ENCODE measurements around the gene LOXL4. TPM values are rescaled to one million over a fixed set of nuclear protein-coding genes. Genes with fewer than 3 reads are reported as not detected.

The LOXL4 gene
- total and polyA plus RNA-seq, 2 donors (not counting 1 experiment from before 2014, with no cell fraction given), result 0.12 TPM; not detected in 1

DNA sequence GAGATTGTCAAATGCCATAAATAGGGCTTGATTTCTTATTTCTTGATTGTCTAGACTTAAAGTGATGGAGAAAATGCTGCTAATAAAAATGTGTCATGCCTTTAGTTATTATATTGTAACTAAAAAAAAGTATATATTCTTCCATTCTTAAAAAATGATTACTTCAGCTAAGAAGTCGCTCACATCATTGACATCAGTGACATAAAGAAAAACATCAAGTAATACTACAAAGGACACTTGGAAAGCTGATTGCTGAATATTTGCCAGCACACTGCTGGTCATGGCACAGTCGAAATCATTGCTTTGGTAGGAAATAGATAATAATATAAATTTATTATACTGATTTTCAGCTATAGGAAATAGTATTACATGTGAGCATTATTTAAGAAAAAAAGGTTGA is 62.6 kb downstream of the LOXL4 start:
- Histone ChIP-seq H3K9me3 (ENCODE audit: control extremely low read depth in 1 of 3, control insufficient read depth in 2 of 3, insufficient read depth in 1 of 3, low read length in 2 of 3) (no peaks in the 10 kb centered on the region), H3K36me3 (replicated peaks in 1 of 2; ENCODE audit: control extremely low read depth in 1 of 2, control insufficient read depth in 1 of 2, extremely low read depth in 1 of 2, insufficient read depth in 2 of 2, low read length in 1 of 2) (peaks cover 6 to 17% of the 10 kb centered on the region in 2 experiments), H3K4me3 (ENCODE audit: control extremely low read depth in 1 of 5, extremely low read depth in 1 of 5, insufficient read depth in 1 of 5, low read depth in 2 of 5, low read length in 4 of 5) (no peak overlapping the region), H3K27ac (ENCODE audit: low read length in 2 of 2) (no peak overlapping the region), H3K27me3 (replicated peaks in 1 of 4; ENCODE audit: control extremely low read depth in 1 of 4, control insufficient read depth in 3 of 4, insufficient read depth in 4 of 4, low read length in 3 of 4) (no peaks in the 10 kb centered on the region), H3K4me1 (ENCODE audit: control insufficient read depth in 2 of 2, insufficient read depth in 2 of 2, low read length in 2 of 2) (no peaks in the 10 kb centered on the region), H2AFZ (ENCODE audit: insufficient read depth, low read depth, low read length, poor library complexity, severe bottlenecking) (no peak overlapping the region), H3K79me2 (ENCODE audit: control insufficient read depth, insufficient read depth, low read length) (peaks cover 16% of the 10 kb centered on the region), H3K4me2 (replicated peaks; ENCODE audit: low read depth, low read length, poor library complexity, severe bottlenecking) (no peak overlapping the region), H3K9ac (ENCODE audit: low read length) (no peak overlapping the region), H4K20me1 (ENCODE audit: control insufficient read depth, insufficient read depth, low read length, poor library complexity, severe bottlenecking) (peaks cover 2% of the 10 kb centered on the region)
- ChIA-PET CTCF (interaction anchor here (0.7 to 1.1 kb wide), 2 partner anchors 10 to 74 kb away, joined by 3 to 4 read pairs; no protein-coding TSS in a partner anchor), POLR2A (no interaction called here)
- ATAC-seq (ENCODE audit: low read depth), result no peak
- TF ChIP-seq, protein P1, sequence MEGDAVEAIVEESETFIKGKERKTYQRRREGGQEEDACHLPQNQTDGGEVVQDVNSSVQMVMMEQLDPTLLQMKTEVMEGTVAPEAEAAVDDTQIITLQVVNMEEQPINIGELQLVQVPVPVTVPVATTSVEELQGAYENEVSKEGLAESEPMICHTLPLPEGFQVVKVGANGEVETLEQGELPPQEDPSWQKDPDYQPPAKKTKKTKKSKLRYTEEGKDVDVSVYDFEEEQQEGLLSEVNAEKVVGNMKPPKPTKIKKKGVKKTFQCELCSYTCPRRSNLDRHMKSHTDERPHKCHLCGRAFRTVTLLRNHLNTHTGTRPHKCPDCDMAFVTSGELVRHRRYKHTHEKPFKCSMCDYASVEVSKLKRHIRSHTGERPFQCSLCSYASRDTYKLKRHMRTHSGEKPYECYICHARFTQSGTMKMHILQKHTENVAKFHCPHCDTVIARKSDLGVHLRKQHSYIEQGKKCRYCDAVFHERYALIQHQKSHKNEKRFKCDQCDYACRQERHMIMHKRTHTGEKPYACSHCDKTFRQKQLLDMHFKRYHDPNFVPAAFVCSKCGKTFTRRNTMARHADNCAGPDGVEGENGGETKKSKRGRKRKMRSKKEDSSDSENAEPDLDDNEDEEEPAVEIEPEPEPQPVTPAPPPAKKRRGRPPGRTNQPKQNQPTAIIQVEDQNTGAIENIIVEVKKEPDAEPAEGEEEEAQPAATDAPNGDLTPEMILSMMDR (IDR thresholded peaks at IDR 0.05), result no peak
- no peak for TF ChIP-seq EZH2 (IDR thresholded peaks at IDR 0.05; ENCODE audit: borderline replicate concordance, insufficient read depth, low read depth, low read length, poor library complexity, severe bottlenecking)
- Mint-ChIP-seq H3K27me3 (no peaks in the 10 kb centered on the region), H3K27ac (no peak overlapping the region), H3K4me1 (peaks cover 4% of the 10 kb centered on the region), H3K9me3 (ENCODE audit: insufficient read depth) (no peaks in the 10 kb centered on the region), H3K4me3 (no peak overlapping the region)
- no peak for DNase-seq
- intact Hi-C loops (cut with micrococcal nuclease), result no loop called here
- WGBS (ENCODE audit: insufficient coverage), result no CpG with 5 or more reads among the region's 2 CpGs

DNA sequence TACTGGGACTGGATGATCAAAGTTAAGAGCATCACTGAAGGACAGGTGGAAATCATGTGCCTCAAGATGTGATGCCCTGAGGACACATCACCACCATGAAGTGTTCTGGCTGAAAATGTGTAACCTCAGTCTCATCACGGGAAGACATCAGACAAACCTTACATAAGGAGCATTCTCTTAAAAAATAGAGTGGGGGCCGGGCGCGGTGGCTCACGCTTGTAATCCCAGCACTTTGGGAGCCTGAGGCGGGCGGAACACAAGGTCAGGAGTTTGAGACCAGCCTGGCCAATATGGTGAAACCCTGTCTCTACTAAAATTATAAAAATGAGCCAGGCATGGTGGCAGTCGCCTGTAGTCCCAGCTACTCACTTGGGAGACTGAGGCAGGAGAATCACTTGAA is 65.6 kb downstream of the LOXL4 start:
- H3K9ac ChIP-seq (ENCODE audit: low read length), result no peak overlapping the region
- TF ChIP-seq EZH2 (IDR thresholded peaks at IDR 0.05; ENCODE audit: borderline replicate concordance, insufficient read depth, low read depth, low read length, poor library complexity, severe bottlenecking), result no peak
- TF ChIP-seq, protein P1 (IDR thresholded peaks at IDR 0.05), result no peak
- Mint-ChIP-seq H3K9me3 (ENCODE audit: insufficient read depth) (no peaks in the 10 kb centered on the region), H3K27me3 (no peaks in the 10 kb centered on the region), H3K4me1 (peaks cover 5% of the 10 kb centered on the region), H3K27ac (no peak overlapping the region), H3K4me3 (no peak overlapping the region)
- no peak for ATAC-seq (ENCODE audit: low read depth)
- H3K4me2 ChIP-seq (replicated peaks; ENCODE audit: low read depth, low read length, poor library complexity, severe bottlenecking), result no peak overlapping the region
- peaks cover 19% of the 10 kb centered on the region for H3K79me2 ChIP-seq (ENCODE audit: control insufficient read depth, insufficient read depth, low read length)
- peaks cover 0 to 4% of the 10 kb centered on the region in 2 experiments for H3K36me3 ChIP-seq (replicated peaks in 1 of 2; ENCODE audit: control extremely low read depth in 1 of 2, control insufficient read depth in 1 of 2, extremely low read depth in 1 of 2, insufficient read depth in 2 of 2, low read length in 1 of 2)
- no peak for DNase-seq
- CTCF ChIA-PET, result no interaction called here
- no peaks in the 10 kb centered on the region for H3K9me3 ChIP-seq (ENCODE audit: control extremely low read depth in 1 of 3, control insufficient read depth in 2 of 3, insufficient read depth in 1 of 3, low read length in 2 of 3)
- H3K27me3 ChIP-seq (replicated peaks in 1 of 4; ENCODE audit: control extremely low read depth in 1 of 4, control insufficient read depth in 3 of 4, insufficient read depth in 4 of 4, low read length in 3 of 4), result no peaks in the 10 kb centered on the region
- H3K27ac ChIP-seq (ENCODE audit: low read length in 2 of 2), result no peak overlapping the region
- POLR2A ChIA-PET, result no interaction called here
- intact Hi-C loops (cut with micrococcal nuclease), result no loop called here
- H3K4me3 ChIP-seq (ENCODE audit: control extremely low read depth in 1 of 5, extremely low read depth in 1 of 5, insufficient read depth in 1 of 5, low read depth in 2 of 5, low read length in 4 of 5), result no peak overlapping the region
- no peaks in the 10 kb centered on the region for H3K4me1 ChIP-seq (ENCODE audit: control insufficient read depth in 2 of 2, insufficient read depth in 2 of 2, low read length in 2 of 2)
- H4K20me1 ChIP-seq (ENCODE audit: control insufficient read depth, insufficient read depth, low read length, poor library complexity, severe bottlenecking), result peaks cover 21% of the 10 kb centered on the region
- WGBS (ENCODE audit: insufficient coverage), result 98% methylated on average over 7 of the region's 8 CpGs
- no peak overlapping the region for H2AFZ ChIP-seq (ENCODE audit: insufficient read depth, low read depth, low read length, poor library complexity, severe bottlenecking)

Measured in B cell (primary cell).